HCT116 (cell line): Measurements from ENCODE around the gene LNP1. TPM values are rescaled to one million over a fixed set of nuclear protein-coding genes. Genes with fewer than 3 reads are reported as not detected.

Experiments
- ATAC-seq: fragments of 200-7000 bp; cut with Tn5 transposase; 2 replicates; pipeline ENCODE4 v1.9.1; 2020; ENCODE audit warnings: mild to moderate bottlenecking, moderate library complexity
- BruUV-seq: library from RNA; stranded (reverse); fragments of 400-500 nt; replicated peaks from 2 replicates; lab custom pipeline; 2021; lab: Mats Ljungman, UMichigan
- CTCF ChIA-PET: fragments of 300-600 bp; sonication (Branson Sonifier 250); formaldehyde crosslinking; loops from one replicate; lab custom pipeline; 2021; ENCODE audit warnings: antibody characterized with exemption; lab: Charles Lee
- POLR2A ChIA-PET: fragments of 300-600, 350-600 bp; sonication (Branson Sonifier 250); formaldehyde crosslinking; loops from one replicate; lab custom pipeline; 2021; ENCODE audit warnings: antibody characterized with exemption; lab: Charles Lee
- RAD21 ChIA-PET, 2 experiments: fragments of 300-600 bp; sonication (Branson Sonifier 250); formaldehyde crosslinking; loops; one replicate each; lab custom pipeline; 2023; ENCODE audit warnings: low total read pairs in 2 of 2; ENCODE audit not compliant: uncharacterized antibody in 2 of 2, unreplicated experiment in 2 of 2, low non-redundant PET in 1 of 2; lab: Charles Lee
- DNase-seq: peaks from one replicate; pipeline ENCODE4 v3.0.0-alpha.2; 2010; ENCODE audit warnings: low read depth, low spot score
- H2AFZ ChIP-seq: fragments of 200-600 bp; shearing (Covaris generic), sonication (generic); 2 replicates; pipeline ENCODE4 v1.6.1; 2017; ENCODE audit warnings: low read depth, mixed run types, mixed read lengths, antibody characterized with exemption, low read length; ENCODE audit not compliant: poor library complexity, severe bottlenecking
- H3K27ac ChIP-seq: 2 replicates; pipeline ENCODE4 v1.5.1; 2012; ENCODE audit warnings: low read depth, low read length
- H3K27me3 ChIP-seq: fragments of 200-600 bp; sonication (generic); 2 replicates; pipeline ENCODE4 v1.6.1; 2016; ENCODE audit warnings: mixed run types, low read length, mixed read lengths; ENCODE audit not compliant: insufficient read depth
- H3K36me3 ChIP-seq, 2 experiments: fragments of 200-500 bp in 1 of 2; fragments of 200-600 bp in 1 of 2; sonication (Bioruptor generic) in 1 of 2; sonication (generic) in 1 of 2; 2 replicates each; pipeline versions ENCODE4 v1.5.1 to v1.6.1; 2014 to 2016; ENCODE audit warnings: low read length in 2 of 2, inconsistent platforms in 1 of 2, mixed read lengths in 1 of 2, mixed run types in 1 of 2; ENCODE audit not compliant: insufficient read depth in 2 of 2, control insufficient read depth in 1 of 2
- H3K4me1 ChIP-seq, 2 experiments: fragments of 200-600 bp in 1 of 2; sonication (generic) in 1 of 2; 2 replicates each; pipeline versions ENCODE4 v1.5.1 to v1.6.1; 2012 to 2017; ENCODE audit warnings: low read length in 2 of 2, inconsistent platforms in 1 of 2, mild to moderate bottlenecking in 1 of 2, mixed read lengths in 1 of 2, mixed run types in 1 of 2, moderate library complexity in 1 of 2; ENCODE audit not compliant: insufficient read depth in 2 of 2, control insufficient read depth in 1 of 2
- H3K4me2 ChIP-seq: fragments of 200-600 bp; sonication (generic); 2 replicates; pipeline ENCODE4 v1.6.1; 2017; ENCODE audit warnings: mixed run types, low read length, mixed read lengths
- H3K4me3 ChIP-seq, 2 experiments: fragments of 200-600 bp in 1 of 2; sonication (generic) in 1 of 2; replicated peaks in 1 of 2; 2 replicates each; pipeline ENCODE4 v1.5.1; 2011 to 2016; ENCODE audit warnings: low read length in 2 of 2, control low read depth in 1 of 2, low read depth in 1 of 2, mild to moderate bottlenecking in 1 of 2, mixed read lengths in 1 of 2, mixed run types in 1 of 2
- H3K79me2 ChIP-seq: fragments of 200-600 bp; sonication (generic); 2 replicates; pipeline ENCODE4 v1.6.1; 2017; ENCODE audit warnings: mild to moderate bottlenecking, mixed run types, low read length, moderate library complexity, mixed read lengths; ENCODE audit not compliant: insufficient read depth
- H3K9ac ChIP-seq: fragments of 200-600 bp; sonication (generic); 2 replicates; pipeline ENCODE4 v1.6.1; 2016; ENCODE audit warnings: low read length, mixed read lengths
- H3K9me2 ChIP-seq: fragments of 200-600 bp; sonication (generic), shearing (Covaris generic); 2 replicates; pipeline ENCODE4 v1.6.1; 2017; ENCODE audit warnings: mixed run types, mild to moderate bottlenecking, moderate library complexity; ENCODE audit not compliant: insufficient read depth
- H3K9me3 ChIP-seq, 2 experiments: fragments of 200-500 bp in 1 of 2; fragments of 200-600 bp in 1 of 2; sonication (Bioruptor generic) in 1 of 2; sonication (generic) in 1 of 2; 2 replicates each; pipeline ENCODE4 v1.6.1; 2014 to 2017; ENCODE audit warnings: low read length in 2 of 2, mixed read lengths in 2 of 2, inconsistent platforms in 1 of 2, low read depth in 1 of 2, mild to moderate bottlenecking in 1 of 2, mixed run types in 1 of 2, moderate library complexity in 1 of 2; ENCODE audit not compliant: control insufficient read depth in 1 of 2, insufficient read depth in 1 of 2
- H4K20me1 ChIP-seq: fragments of 200-600 bp; sonication (generic), shearing (Covaris generic); 2 replicates; pipeline ENCODE4 v1.6.1; 2017; ENCODE audit warnings: mixed run types, mild to moderate bottlenecking, moderate library complexity; ENCODE audit not compliant: insufficient read depth
- CBX3 ChIP-seq: IDR thresholded peaks from 2 replicates; pipeline ENCODE4 v1.6.1; 2012; ENCODE audit warnings: low read depth
- CEBPB ChIP-seq: IDR thresholded peaks from 2 replicates; pipeline ENCODE4 v1.6.1; 2012; ENCODE audit warnings: low read depth
- EGR1 ChIP-seq: IDR thresholded peaks from 2 replicates; pipeline ENCODE4 v1.6.1; 2012; ENCODE audit warnings: low read depth
- ELF1 ChIP-seq: IDR thresholded peaks from 2 replicates; pipeline ENCODE4 v1.6.1; 2012; ENCODE audit warnings: low read depth, borderline replicate concordance
- EZH2phosphoT487 ChIP-seq: fragments of 200-600 bp; IDR thresholded peaks from 2 replicates; pipeline ENCODE4 v1.6.1; 2018; ENCODE audit warnings: antibody characterized with exemption, borderline replicate concordance
- FOSL1 ChIP-seq: IDR thresholded peaks from 2 replicates; pipeline ENCODE4 v1.6.1; 2012; ENCODE audit warnings: low read depth
- JUND ChIP-seq: IDR thresholded peaks from 2 replicates; pipeline ENCODE4 v1.6.1; 2012
- POLR2A ChIP-seq: IDR thresholded peaks from 2 replicates; pipeline ENCODE4 v1.7.0; 2011; ENCODE audit warnings: borderline replicate concordance; ENCODE audit not compliant: insufficient read depth, insufficient read length; ENCODE audit errors: extremely low read depth
- RAD21 ChIP-seq: IDR thresholded peaks from 2 replicates; pipeline ENCODE4 v1.6.1; 2012; ENCODE audit warnings: low read depth, mild to moderate bottlenecking
- SP1 ChIP-seq: IDR thresholded peaks from 2 replicates; pipeline ENCODE4 v1.6.1; 2012; ENCODE audit warnings: low read depth
- SRF ChIP-seq: IDR thresholded peaks from 2 replicates; pipeline ENCODE4 v1.6.1; 2012; ENCODE audit warnings: low read depth
- TCF7L2 ChIP-seq: IDR thresholded peaks from 2 replicates; pipeline ENCODE4 v1.7.0; 2011; ENCODE audit warnings: borderline replicate concordance, inconsistent platforms; ENCODE audit not compliant: insufficient read depth, insufficient read length; ENCODE audit errors: extremely low read depth
- YY1 ChIP-seq: IDR thresholded peaks from 2 replicates; pipeline ENCODE4 v1.6.1; 2011; ENCODE audit warnings: low read length, low read depth, moderate library complexity, mild to moderate bottlenecking; ENCODE audit not compliant: insufficient replicate concordance; ENCODE audit errors: extremely low read depth
- ZFX ChIP-seq: fragments of 450-650 bp; IDR thresholded peaks from 2 replicates; pipeline ENCODE4 v1.6.1; 2017
- ZNF274 ChIP-seq: fragments of 200-500 bp; sonication (Bioruptor generic); IDR thresholded peaks from 2 replicates; pipeline ENCODE4 v1.6.1; 2014; ENCODE audit warnings: mild to moderate bottlenecking, low read depth, low read length, inconsistent platforms
- intact Hi-C: fragments of 100-400 bp; cut with micrococcal nuclease; formaldehyde crosslinking; loops from 2 replicates; pipeline ENCODE4 v1.10.0; 2022
- total RNA-seq: library from RNA; stranded (reverse); gene quantifications from one replicate; pipeline ENCODE4 v1.2.1, GENCODE V29; 2021; ENCODE audit not compliant: unreplicated experiment
- TF ChIP-seq, protein P1 (sequence below): IDR thresholded peaks from 2 replicates; pipeline ENCODE4 v1.6.1; 2012
- TF ChIP-seq, protein P2 (sequence below), 3 experiments: fragments of 200-600 bp in 1 of 3; sonication (generic) in 1 of 3; IDR thresholded peaks in 2 of 3; conservative IDR thresholded peaks in 1 of 3; 2 replicates each; pipeline ENCODE4 v1.5.1; 2012 to 2017; ENCODE audit warnings: low read depth in 2 of 3, low read length in 2 of 3, antibody characterized with exemption in 1 of 3, borderline replicate concordance in 1 of 3, control low read depth in 1 of 3, mild to moderate bottlenecking in 1 of 3, mixed read lengths in 1 of 3, mixed run types in 1 of 3, moderate library complexity in 1 of 3; ENCODE audit not compliant: insufficient read depth in 1 of 3
- TF ChIP-seq, protein P3 (sequence below): IDR thresholded peaks from 2 replicates; pipeline ENCODE4 v1.6.1; 2012

The LNP1 gene
- total RNA-seq, 1 experiment from 2014 or later, result 1.6 TPM

DNA sequence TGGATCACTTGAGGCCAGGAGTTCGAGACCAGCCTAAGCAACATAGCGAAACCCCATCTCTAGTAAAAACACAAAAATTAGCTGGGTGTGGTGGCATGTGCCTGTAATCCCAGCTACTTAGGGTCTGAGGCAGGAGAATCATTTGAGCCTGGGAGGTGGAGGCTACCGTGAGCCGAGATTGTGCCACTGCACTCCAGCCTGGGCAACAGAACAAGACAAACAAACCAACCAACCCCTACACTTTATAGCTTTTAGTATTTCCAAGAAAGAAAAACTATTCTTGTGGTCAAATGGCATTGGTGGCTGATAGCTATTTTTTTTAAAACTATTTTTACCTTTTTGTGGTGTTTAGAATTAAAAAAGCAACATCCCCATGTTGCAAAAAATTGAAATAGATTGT, 98.3 kb downstream of the LNP1 start:
- Histone ChIP-seq H3K36me3 (no peaks in the 10 kb centered on the region), H3K79me2 (no peaks in the 10 kb centered on the region), H3K9me3 (no peaks in the 10 kb centered on the region), H3K9ac (no peak overlapping the region)
- POLR2A ChIA-PET, result no interaction called here
- TF ChIP-seq JUND (no peak), CBX3 (no peak), ZFX (no peak), CEBPB (no peak), POLR2A (no peak), SRF (no peak), EGR1 (no peak), SP1 (no peak), RAD21 (no peak), YY1 (no peak), EZH2phosphoT487 (no peak), ELF1 (no peak), FOSL1 (no peak), TCF7L2 (no peak), ZNF274 (no peak)
- TF ChIP-seq, protein P1, sequence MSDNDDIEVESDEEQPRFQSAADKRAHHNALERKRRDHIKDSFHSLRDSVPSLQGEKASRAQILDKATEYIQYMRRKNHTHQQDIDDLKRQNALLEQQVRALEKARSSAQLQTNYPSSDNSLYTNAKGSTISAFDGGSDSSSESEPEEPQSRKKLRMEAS, result no peak
- TF ChIP-seq, protein P2, sequence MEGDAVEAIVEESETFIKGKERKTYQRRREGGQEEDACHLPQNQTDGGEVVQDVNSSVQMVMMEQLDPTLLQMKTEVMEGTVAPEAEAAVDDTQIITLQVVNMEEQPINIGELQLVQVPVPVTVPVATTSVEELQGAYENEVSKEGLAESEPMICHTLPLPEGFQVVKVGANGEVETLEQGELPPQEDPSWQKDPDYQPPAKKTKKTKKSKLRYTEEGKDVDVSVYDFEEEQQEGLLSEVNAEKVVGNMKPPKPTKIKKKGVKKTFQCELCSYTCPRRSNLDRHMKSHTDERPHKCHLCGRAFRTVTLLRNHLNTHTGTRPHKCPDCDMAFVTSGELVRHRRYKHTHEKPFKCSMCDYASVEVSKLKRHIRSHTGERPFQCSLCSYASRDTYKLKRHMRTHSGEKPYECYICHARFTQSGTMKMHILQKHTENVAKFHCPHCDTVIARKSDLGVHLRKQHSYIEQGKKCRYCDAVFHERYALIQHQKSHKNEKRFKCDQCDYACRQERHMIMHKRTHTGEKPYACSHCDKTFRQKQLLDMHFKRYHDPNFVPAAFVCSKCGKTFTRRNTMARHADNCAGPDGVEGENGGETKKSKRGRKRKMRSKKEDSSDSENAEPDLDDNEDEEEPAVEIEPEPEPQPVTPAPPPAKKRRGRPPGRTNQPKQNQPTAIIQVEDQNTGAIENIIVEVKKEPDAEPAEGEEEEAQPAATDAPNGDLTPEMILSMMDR (IDR thresholded peaks at IDR 0.05 in 2 of 3, conservative IDR thresholded peaks at IDR 0.05 in 1 of 3; ENCODE audit: borderline replicate concordance in 1 of 3, insufficient read depth in 1 of 3, low read depth in 2 of 3, low read length in 2 of 3), result no peak
- TF ChIP-seq, protein P3, sequence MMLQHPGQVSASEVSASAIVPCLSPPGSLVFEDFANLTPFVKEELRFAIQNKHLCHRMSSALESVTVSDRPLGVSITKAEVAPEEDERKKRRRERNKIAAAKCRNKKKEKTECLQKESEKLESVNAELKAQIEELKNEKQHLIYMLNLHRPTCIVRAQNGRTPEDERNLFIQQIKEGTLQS, result no peak
- TF ChIP-seq, all 23 proteins: peak for 0
- BruUV-seq, result no TSS peak
- RAD21 ChIA-PET, result no interaction called here
- intact Hi-C loops, result no loop called here
- ATAC-seq, result no peak
- H3K27ac ChIP-seq, result no peak overlapping the region
- CTCF ChIA-PET, result no interaction called here
- H3K4me3 ChIP-seq, result no peak overlapping the region
- no peak overlapping the region for H2AFZ ChIP-seq
- H4K20me1 ChIP-seq, result no peaks in the 10 kb centered on the region
- no peaks in the 10 kb centered on the region for H3K9me2 ChIP-seq
- no peak for DNase-seq
- no peak overlapping the region for H3K4me2 ChIP-seq
- H3K4me1 ChIP-seq, result peaks cover 0 to 15% of the 10 kb centered on the region in 2 experiments; a peak in 2 of 4 replicates
- H3K27me3 ChIP-seq, result no peaks in the 10 kb centered on the region
